KBM-7 (cell line): ENCODE results near the gene FAM53A.
"Not testable (repeated sequence)": the region's sequence is repeated elsewhere in the genome, so short reads cannot be mapped to it uniquely, and the experiment has no call there.

Source experiments
- DNase-seq: peaks from one replicate; pipeline ENCODE4 v3.0.0-alpha.2; 2015
- in situ Hi-C: fragments of 300-500 bp; cut with MboI; formaldehyde crosslinking; loops from 2 replicates; pipeline ENCODE4 v1.14.3; 2020; ENCODE audit warnings: low sequenced_read_pairs, low pct_unique_long_range_greater_than_20kb, mixed read lengths

Gene FAM53A

DNA sequence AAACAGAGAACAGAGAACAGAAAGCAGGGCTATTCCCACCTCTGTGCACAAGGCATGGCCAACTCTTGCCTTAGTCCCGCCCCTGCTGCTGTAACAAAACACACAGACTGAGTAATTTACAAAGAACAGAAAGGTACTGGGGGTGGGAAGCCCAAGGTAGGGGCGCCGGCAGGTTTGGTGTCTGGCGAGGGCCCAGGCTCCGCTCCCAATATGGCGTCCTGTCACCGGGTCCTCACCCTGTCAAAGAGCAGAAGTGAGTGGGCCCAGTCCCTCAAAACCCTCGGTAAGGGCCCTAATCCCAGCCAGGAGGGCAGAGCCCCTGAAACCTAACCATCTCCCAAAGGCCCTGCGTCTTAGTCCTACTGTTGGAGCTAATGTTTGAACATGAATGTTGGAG is 71.0 kb downstream of the FAM53A start:
- in situ Hi-C loops = no loop called here
- no peak for DNase-seq

- no peak for DNase-seq
- in situ Hi-C loops = no loop called here
These were observed 71.6 kb downstream of the FAM53A start for GRCh38 chr4:1612278-1613098.

DNA sequence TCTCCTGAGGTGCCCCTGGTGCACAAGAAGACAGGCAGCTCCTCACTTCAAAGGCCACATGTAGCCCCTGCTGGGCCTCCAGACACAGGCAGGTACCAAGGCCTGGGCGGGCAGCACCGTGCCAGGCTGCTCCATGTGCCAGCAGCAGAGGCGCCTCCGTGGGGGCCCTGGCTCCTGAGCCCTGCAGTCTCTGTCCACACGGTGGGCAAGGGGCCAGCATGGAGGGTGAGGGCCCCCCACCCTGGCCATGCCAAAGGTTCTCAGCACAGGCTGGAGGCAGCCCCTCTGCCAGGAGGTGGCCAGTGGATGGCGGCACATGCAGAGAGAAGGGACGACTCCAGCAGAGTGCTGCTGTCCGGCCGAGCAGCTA is 72.6 kb downstream of the FAM53A start:
- DNase-seq = no peak
- in situ Hi-C loops = no loop called here

- no peak for DNase-seq
These were observed 73.2 kb downstream of the FAM53A start for GRCh38 chr4:1610791-1611500.

DNA sequence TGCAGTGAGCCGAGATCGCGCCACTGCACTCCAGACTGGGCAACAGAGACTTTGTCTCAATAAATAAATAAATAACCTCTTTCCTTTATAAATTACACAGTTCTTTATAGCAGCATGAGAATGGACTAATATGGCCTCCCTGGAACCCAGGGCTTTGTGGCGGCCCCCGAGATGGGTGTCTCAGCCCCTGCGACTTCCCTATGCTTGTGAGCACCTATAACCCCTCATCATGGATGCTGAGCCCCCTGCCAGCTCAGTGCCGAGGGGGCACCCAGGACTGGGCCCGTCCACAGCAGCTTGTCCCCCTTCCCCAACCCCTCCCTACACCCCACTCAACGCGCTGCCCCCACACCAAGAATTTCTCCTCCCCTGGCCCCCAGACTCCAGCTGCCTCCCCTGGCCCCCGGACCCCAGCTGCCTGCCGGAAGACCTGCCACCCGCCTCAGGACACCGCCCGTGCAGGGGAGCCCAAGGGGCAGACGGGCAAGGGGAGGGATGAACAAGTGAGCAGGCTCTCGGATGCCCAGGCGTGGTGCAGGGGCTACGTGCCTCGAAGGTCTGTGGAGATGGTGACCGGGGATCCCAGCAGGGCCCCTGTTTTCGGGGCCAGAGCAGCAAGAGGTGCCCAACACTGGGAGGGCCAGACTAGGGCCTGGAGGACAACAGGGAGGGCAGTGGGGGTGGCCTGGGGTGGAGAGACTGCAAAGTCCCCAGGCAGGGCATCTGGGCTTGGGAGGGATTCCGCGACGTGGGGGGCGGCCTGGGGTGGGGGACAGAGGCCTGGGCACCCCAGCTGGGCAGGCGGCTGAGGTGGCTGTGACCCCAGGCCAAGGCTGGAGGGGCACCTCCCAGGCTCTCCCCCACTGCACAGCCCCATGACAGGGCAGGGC is 74.0 kb downstream of the FAM53A start:
- no peak for DNase-seq
- in situ Hi-C loops = no loop called here

More at GRCh38 chr4:1610791-1611500, 73.2 kb downstream of the FAM53A start:
- in situ Hi-C loops = no loop called here

DNA sequence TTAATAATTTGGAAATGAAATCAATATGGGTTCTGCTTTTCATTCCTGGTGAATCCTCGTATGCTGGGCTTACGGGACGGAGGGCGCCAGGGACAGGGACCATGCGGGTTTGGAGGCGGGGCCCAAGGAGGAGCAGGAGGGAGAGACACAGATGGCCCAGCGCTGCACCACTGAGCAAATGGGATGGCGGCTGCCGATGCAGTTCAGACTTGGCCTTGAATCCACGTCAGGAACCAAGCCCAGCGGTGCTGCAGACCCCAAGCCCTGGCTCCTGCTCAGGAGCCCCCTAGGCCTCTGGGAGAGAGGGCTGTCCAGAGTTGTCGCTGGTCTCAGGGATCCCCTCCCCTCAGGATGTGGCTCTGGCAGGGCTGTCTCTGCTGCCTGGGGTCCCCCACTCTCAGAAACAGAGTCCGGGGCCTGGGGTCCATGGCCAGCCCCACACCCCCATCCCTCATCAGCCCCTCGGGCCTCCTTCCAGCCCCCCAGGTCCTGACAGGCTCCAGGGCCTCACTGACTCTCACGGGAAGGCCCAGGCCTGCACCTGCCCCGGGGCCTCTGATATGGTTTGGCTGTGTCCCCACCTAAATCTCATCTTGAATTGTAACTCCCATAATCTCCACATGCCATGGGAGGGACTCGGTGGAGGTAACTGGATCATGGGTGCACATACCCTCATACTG is 75.2 kb downstream of the FAM53A start:
- no peak for DNase-seq
- in situ Hi-C loops = no loop called here

DNA sequence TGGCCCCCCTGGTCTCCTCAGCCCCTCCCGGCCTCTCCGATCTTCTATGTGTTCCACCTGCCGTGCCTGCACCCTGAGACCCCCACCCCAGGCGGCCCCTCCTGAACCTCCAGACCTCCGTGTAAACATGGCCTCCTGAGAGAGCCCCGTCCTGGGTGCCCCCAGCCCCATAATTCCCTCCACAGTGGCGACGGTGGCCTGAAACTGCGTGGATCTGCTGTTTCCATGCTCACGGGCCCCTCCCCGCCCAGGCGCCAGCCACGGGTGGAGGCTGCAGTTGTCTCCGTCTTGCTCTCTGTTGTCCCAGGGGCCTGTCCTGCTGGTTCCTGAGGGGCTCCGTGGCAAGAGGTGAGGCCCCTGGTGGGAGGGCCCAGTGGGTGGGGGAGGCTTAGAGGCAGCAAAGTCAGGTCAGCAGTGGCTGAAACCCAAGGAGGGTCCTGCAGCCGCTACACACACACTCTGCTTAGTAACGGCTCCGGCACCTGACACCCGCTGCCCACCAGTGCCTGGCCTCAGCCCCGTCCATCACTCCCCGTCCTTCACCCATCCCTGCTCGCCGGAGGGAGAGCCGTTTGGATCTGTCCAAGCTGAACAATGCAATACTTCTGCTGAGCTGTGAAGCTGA is 75.8 kb downstream of the FAM53A start:
- in situ Hi-C loops = no loop called here
- DNase-seq = no peak

DNA sequence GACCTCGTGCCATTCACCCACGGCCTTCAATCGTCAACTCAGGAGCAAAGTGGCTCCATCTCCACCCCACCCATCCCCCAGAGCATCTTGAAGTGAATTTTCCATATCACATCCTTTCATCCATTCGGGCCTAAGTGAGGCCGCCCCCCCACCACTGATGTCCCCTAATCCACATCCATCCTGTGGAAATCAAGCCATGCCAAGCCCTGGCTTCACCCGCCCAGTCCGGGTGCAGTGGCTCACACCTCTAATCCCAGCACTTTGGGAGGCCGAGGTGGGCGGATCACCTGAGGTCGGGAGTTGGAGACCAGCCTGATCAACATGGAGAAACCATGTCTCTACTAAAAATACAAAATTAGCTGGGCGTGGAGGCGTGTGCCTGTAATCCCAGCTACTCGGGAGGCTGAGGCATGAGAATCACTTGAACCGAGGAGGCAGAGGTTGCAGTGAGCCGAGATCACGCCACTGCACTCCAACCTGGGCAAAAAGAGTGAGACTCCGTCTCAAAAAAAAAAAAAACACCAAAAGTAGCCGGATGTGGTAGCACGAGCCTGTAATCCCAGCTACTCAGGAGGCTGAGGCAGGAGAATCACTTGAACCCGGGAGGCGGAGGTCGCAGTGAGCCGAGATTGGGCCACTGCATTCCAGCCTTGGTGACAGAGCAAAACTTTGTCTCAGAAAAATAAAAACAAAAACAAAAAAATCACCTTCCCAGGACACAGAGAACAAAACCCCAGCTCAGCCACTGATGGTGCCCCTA is 76.5 kb downstream of the FAM53A start:
- in situ Hi-C loops, DNase-seq: not testable (repeated sequence)

- in situ Hi-C loops = no loop called here
These were observed 79.4 kb downstream of the FAM53A start for GRCh38 chr4:1604706-1605205.

GRCh38 chr4:1604181-1604705 is 79.9 kb downstream of the FAM53A start:
- in situ Hi-C loops = no loop called here
- no peak for DNase-seq

More at GRCh38 chr4:1604706-1605205, 79.4 kb downstream of the FAM53A start:
- no peak for DNase-seq

DNA sequence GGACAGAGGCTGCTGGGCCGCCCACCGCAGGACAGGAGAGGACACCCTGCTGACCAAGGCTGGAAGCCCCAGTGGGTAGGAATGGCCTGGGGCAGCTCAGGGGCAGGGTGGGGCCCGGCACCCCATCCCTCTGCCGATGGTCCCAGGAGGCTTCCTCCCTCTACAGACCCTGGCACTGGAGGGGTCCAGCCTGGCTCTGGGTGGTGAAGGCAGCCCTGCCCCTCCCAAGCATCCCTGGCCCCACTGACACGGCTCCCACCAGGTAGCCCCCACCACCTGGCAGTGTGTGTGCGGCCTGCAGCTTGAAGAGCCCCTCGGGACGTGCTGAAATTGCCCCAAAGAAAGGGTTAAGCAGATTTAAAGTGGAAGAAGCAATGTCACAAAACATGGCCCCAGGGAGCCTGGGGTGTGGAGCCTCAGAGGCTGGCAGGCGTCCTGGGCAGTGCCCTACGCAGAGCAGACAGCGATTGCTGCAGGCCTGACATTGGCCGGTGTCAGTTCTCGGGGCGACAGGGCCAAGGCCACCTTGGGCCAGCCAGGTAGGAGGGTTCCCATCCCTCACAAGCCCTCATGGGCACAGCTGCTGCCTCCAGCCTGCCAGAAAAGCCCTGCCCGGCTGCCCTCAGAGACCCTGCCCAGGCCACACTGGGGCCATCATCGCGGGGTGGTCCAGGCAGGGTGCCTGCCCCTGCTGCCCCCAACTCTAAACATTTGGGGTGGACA is 80.5 kb downstream of the FAM53A start:
- no peak for DNase-seq
- in situ Hi-C loops = no loop called here

GRCh38 chr4:1602655-1603412 is 81.3 kb downstream of the FAM53A start:
- in situ Hi-C loops = no loop called here
- no peak for DNase-seq

DNA sequence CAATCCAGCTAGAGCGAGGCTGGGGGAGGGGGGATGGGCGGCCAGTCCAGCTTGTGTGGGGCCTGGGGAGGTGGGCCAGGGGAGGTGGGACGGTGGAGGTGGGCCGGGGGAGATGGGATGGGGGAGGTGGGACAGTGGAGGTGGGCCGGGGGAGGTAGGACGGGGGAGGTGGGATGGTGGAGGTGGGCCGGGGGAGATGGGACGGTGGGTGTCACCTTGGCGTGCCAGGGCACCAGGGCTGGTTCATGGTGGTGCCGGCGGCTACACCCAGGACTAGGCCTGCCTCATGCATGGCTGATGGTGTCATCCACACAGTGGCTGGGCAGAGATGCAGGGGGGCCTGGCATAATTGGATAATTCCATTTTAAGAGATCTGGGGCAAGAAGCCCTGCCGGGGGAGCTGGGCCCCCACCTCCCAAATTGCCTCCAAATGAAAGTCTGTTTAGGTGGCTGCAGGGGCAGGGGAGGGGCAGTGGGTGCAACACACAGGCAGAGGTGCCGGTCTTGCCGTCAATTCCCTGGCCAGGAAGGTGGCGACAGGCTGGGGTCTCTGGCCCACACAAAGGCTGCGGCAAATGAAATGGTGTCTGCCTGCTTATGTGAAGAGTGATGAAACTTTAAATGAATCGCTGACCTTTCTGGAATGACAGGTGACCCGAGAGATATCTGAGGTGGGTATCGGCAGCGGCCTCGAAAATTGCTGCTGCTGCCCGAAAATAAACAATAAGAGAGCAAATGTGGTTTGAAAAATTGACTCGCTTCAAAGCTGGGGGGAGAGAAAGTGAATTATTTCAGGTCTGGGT is 82.1 kb downstream of the FAM53A start:
- in situ Hi-C loops = no loop called here
- DNase-seq = no peak

DNA sequence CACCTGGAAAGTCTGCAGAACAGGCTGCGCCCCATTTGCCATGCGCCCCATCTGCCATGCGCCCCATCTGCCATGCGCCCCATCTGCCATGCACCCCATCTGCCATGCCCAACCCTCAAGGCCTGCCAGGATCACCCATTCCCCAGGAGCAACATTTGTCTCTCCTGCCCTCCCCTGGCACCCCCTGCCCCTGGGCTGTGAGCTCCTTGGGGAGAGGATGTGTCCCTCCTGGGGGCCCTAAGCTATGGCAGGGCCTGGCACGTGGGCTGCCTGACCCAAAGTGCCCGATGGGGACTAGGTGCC is 82.6 kb downstream of the FAM53A start:
- in situ Hi-C loops = no loop called here
- no peak for DNase-seq

- in situ Hi-C loops = no loop called here
- DNase-seq = no peak
These were observed 83.1 kb downstream of the FAM53A start for GRCh38 chr4:1600811-1601532.
